Measurements from ENCODE around the gene TIAM1.
A peak's percentile ranks its signal among the peaks of the same experiment; 100 is the strongest.

Gene TIAM1

GRCh38 chr21:31176080-31176551, 167.9 kb downstream of the TIAM1 start:
- no peak for DNase-seq (ENCODE audit: low read depth, low spot score)

GRCh38 chr21:31173881-31174555, 170.0 kb downstream of the TIAM1 start:
- peak; percentile 45 for DNase-seq (ENCODE audit: low read depth, low spot score)

- no peak for DNase-seq (ENCODE audit: low read depth, low spot score)
Observed at GRCh38 chr21:31172328-31172727, 171.7 kb downstream of the TIAM1 start.

DNA sequence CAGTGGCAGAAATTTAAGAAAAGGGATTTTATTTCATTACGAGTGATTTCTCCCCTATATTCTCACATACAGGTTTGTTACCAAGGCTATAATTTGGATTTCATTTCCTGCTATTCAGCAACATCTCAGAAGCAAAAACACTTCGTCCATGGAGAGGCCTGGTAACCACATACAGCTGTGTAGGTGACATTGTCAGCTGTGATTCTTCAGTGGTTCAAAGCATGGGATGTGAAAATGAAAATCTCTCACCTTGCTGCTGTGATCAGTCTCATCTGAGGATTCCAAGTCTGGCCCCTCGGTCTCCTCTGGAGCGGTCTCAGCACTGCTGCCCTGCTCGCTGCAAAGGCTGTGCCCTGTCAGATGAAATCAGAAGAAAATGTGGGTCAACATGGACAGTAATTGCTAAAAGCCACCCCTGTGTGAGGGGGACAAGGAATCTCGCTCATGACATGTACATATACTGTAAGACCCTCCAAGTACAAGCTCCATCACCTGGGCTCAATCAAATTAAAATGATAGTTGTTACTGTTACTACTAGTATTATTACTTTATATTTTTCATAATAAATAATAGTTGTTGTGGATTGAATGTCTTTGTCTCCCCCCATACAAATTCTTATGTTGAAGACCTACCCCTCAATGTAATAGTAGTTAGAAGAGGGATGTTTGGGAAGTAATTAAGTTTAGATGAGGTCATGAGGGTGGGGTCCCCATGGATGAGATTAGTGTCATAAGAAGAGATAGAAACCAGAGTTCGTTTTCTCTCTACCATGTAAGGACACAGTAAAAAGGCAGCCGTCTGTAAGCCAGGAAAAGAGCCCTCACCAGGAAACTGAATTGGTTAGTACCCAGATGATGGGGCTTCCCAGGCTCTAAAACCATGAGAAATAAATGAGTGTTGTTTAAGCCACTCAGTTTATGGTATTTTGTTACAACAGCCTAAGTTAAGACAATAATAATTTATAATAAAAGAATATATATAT, 179.1 kb downstream of the TIAM1 start:
- no peak for DNase-seq (ENCODE audit: low read depth, low spot score)

DNA sequence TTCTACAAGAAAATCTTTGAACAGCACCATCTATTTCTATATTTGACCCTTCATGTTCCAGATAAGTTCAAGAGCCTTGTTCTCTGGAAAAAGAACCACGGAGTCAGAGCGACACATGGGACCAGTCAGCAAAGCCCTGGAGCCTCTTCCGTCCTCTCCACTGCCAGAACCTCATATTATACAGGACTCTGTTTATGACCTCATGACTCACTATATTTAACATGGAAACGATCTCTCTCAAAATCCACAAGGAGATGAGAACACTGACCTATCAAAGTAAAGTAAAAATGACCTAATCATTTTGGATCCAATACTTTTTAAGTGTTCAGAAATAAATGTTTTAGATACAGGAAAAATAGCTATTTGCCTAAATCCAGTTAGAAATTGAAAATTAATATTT, 181.2 kb downstream of the TIAM1 start:
- no peak for DNase-seq (ENCODE audit: low read depth, low spot score)

DNA sequence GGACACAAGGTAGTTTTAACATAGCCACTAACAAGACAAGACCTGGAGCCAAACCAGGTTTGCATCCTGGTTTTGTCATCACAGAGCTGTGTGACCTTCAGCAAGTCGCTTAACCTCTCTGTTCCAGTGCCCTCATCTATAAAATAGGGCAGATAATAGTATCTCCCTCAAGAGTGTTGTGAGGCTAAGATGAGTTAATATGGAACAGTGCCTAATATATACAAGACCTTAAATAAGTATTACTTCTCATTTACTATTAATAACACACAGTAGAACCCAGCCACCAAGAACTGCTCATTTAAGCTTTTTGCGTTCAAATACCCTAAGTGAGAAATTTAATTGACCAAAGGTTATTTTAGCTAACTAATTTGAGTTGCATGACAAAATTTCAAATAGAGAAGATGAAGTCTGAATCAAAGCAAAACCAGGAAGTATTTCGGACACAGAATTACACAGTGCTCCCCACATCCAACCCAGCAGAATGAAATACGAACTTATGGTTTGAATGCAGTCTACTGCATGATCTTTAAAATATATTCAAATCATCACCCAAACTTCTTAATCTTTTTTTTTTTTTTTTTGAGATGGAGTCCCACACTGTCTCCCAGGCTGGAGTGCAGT, 181.9 kb downstream of the TIAM1 start:
- no peak for DNase-seq (ENCODE audit: low read depth, low spot score)

- DNase-seq (ENCODE audit: low read depth, low spot score) = no peak
Observed at GRCh38 chr21:31161157-31161556, 182.9 kb downstream of the TIAM1 start.

GRCh38 chr21:31159808-31160207, 184.3 kb downstream of the TIAM1 start:
- no peak for DNase-seq (ENCODE audit: low read depth, low spot score)

DNA sequence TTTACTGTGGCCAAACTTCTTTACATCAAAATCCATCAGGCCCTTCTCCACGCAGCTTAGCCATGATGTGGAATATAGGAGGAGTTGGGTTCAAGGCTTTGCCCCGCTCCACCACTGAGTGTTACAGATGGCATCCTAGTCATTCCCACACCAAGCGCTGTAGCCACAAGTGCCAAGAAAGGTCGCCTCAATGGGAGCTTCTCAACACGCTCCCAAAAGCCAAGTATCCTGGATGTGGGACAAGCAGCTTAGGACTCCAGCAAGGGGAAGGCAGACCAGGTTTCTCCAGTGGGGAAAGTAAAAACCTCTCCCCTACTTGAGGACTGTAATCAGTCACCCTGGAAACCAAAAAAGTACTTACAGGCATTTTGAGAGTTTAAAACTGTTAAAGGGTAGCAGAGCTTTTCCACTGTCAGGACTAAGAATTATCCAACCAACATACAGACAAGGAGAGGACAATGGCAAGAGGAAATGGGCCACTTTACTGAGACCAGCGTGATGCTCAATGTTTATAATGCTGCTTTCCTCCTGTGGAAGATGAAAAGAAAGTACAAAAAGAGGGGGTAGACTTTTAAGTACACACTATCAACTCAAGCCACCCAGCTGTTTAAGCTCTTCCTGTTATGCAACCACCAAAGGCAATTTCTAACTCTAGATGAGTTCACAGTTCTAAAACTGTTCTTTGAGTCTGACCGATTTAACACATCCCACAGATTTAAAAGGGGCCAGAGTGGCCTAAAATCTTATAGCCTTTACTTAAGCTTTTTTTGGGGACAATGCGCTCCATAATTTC, 185.1 kb downstream of the TIAM1 start:
- DNase-seq (ENCODE audit: low read depth, low spot score) = no peak

- no peak for DNase-seq (ENCODE audit: low read depth, low spot score)
Observed at GRCh38 chr21:31157756-31158155, 186.3 kb downstream of the TIAM1 start.

DNA sequence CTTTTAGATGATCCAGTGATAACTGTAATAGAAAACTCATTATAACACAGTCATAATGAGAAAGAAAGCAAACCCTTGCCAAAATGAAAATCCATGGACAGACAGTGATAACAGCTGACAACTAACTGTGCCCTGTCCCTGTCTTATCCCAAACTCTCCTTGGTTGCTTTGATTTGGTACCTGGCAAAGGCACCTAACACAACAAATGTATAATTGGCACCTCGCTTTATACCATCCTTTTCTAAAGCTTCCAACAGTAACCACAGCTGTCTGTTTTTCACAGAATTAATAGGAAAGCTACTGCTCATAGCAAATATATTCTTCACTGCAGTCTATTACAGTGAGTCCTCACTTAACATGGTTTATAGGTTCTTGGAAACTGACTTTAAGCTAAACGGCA, 187.4 kb downstream of the TIAM1 start:
- no peak for DNase-seq (ENCODE audit: low read depth, low spot score)

DNA sequence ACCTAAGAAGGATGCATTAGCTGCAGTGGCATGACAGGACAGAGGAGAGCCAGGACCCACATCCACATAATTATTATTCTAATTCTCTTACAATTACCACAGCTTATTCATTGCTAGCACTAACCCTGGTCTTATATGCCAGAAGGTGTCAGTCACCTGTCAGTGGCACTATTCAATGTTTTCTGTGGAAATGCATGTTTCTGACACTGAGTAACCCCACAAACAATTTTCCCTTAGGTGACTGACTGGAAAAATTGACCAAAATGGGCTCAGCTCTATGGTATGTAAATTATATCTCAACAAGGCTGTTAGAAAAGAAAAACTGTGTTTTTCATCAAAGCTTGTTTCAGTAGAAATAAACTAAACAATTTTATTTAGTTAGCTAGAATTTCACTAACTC, 187.9 kb downstream of the TIAM1 start:
- DNase-seq (ENCODE audit: low read depth, low spot score) = no peak

DNA sequence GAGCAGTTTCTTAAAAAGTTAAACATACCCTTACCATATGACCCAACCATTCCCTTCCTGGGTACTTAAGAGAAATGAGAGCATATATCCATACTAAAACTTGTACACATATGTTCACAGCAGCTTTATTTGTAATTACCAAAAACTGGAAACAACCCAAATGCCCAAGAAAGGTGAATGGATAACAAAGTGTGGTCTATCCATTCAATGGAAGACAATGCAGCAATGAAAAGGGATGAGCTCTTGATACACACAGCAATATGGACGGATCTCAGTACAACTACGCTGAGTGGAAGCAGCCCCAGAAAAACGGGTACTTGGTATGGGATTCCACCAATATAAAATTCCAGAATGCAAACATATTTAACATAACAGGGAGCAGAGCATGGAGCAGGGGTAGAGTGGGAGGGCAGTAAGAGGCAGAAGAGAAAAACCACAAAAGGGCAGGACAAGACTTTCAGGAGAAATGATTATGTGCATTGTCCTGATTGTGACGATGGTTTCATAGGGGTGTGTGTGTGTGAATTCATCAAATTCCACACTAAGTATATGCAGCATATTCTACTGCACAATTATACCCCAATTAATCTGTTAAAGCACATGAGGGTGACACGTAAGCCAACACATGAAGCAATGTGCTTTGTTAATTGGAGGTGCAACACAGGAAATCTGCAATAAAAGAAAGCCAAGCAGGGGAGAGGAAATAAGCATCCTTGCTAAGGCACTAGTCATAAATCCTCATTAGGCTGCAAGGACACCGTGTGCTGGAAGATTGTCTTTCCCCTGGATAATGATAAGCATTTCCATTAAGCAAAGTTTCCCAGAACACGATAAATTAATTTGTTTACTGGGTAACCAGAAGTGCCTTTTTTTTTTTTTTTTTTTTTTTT, 192.7 kb downstream of the TIAM1 start:
- DNase-seq (ENCODE audit: low read depth, low spot score) = no peak

DNA sequence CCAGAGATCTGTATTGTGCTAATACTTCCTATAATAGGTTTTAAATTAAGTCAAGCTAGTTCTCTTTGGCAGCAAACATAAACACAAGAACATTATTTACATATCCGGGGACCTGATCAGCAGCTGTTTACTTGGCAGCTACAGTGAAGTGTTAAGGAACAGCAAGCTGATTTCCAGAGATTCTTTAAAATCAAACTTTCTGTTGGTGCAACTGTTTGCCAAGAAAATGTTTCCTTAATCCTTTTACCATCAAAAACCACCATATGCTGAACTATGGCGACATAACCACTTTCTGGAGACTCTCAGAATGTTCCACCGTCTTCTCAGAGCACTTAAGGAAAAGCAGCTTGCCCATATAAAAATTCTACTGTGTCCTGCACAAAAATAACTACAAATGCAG, 198.8 kb downstream of the TIAM1 start:
- no peak for DNase-seq (ENCODE audit: low read depth, low spot score)

DNA sequence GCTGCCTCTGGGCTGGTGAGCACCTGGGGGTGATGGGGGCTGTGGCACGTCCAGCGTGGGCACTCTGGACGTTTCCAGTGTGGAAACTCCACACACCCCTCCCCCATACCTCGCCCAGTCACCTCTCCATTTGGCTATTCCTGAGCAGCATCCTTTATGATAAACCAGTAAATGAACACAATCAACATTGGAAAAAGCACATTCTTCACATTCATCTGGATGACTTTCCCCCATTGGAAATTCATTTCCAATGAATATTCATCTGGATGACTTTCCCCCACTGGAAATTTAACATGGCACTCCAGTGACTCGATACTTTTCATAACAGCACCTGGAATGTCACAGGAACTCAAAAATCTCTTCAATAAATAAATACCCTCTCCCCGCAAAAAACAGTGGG, 201.0 kb downstream of the TIAM1 start:
- DNase-seq (ENCODE audit: low read depth, low spot score) = no peak

GRCh38 chr21:31142600-31142999, 201.5 kb downstream of the TIAM1 start:
- DNase-seq (ENCODE audit: low read depth, low spot score) = no peak

DNA sequence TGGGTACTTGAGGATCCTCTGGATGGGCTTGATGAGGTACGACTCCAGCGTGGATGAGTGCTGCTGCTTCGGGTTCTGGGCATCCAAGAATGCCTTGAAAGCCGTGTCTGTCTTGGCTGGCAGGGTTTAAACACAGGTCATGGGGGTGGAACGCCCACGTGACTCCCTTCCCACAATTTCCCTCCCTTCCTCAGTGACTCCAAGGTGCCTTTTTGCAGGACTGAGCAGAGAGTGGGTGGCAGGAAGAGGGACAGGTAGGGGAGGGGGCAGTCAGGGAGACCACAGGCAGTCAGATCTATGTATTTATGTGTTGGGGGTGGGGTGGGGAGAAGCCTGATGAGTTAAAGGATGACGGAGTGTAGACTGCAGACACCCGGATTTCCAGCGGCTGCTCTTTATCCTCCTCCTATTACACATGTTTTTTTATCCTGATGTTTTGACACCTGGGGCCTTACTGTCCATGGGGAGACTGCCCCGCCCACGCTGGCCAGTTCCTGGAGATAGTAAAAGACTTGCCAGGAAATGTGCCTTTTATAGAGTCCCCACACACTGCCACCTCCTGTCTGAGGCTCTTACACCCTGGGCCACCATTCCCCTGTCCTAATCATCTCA, 202.6 kb downstream of the TIAM1 start:
- no peak for DNase-seq (ENCODE audit: low read depth, low spot score)

GRCh38 chr21:31140676-31141075, 203.4 kb downstream of the TIAM1 start:
- DNase-seq (ENCODE audit: low read depth, low spot score) = no peak

- no peak for DNase-seq (ENCODE audit: low read depth, low spot score)
Observed at GRCh38 chr21:31140025-31140424, 204.0 kb downstream of the TIAM1 start.

- no peak for DNase-seq (ENCODE audit: low read depth, low spot score)
Observed at GRCh38 chr21:31137960-31138359, 206.1 kb downstream of the TIAM1 start.
